Parathyroid adenoma (tissue), 2 donors: Measurements from ENCODE around the gene DDO.
A peak's percentile ranks its signal among the peaks of the same experiment; 100 is the strongest.

Source experiments
- H2AFZ ChIP-seq: fragments of 300-600 bp; sonication (generic); one replicate; pipeline ENCODE4 v1.7.0; 2017; ENCODE audit warnings: antibody characterized with exemption, mild to moderate bottlenecking
- H3K27ac ChIP-seq: fragments of 300-600 bp; sonication (generic); one replicate; pipeline ENCODE4 v1.7.0; 2017
- H3K27me3 ChIP-seq: fragments of 300-600 bp; sonication (generic); one replicate; pipeline ENCODE4 v1.7.0; 2017; ENCODE audit warnings: low read length; ENCODE audit not compliant: control insufficient read depth, insufficient read depth
- H3K36me3 ChIP-seq: fragments of 300-600 bp; sonication (generic); one replicate; pipeline ENCODE4 v1.7.0; 2017; ENCODE audit warnings: low read length; ENCODE audit not compliant: control insufficient read depth, insufficient read depth
- H3K4me1 ChIP-seq: fragments of 300-600 bp; sonication (generic); one replicate; pipeline ENCODE4 v1.7.0; 2017; ENCODE audit warnings: control low read depth
- H3K4me2 ChIP-seq: fragments of 300-600 bp; sonication (generic); one replicate; pipeline ENCODE4 v1.7.0; 2017; ENCODE audit warnings: low read length
- H3K4me3 ChIP-seq: fragments of 300-600 bp; sonication (generic); one replicate; pipeline ENCODE4 v1.7.0; 2017; ENCODE audit warnings: low read depth, low read length
- H3K79me2 ChIP-seq: fragments of 300-600 bp; sonication (generic); one replicate; pipeline ENCODE4 v1.7.0; 2017; ENCODE audit warnings: control low read depth
- H3K9ac ChIP-seq: fragments of 300-600 bp; sonication (generic); one replicate; pipeline ENCODE4 v1.7.0; 2017; ENCODE audit warnings: mild to moderate bottlenecking
- H3K9me3 ChIP-seq: fragments of 300-600 bp; sonication (generic); one replicate; pipeline ENCODE4 v1.7.0; 2017; ENCODE audit warnings: low read length; ENCODE audit not compliant: control insufficient read depth
- CTCF ChIP-seq: fragments of 300-600 bp; sonication (generic); IDR thresholded peaks from one replicate; pipeline ENCODE4 v1.7.0; 2017; ENCODE audit warnings: antibody characterized with exemption, mild to moderate bottlenecking
- donor health status: primary hyperparathyroidism.

Gene DDO

GRCh38 chr6:110422444-110422822 is 7.1 kb upstream of the DDO start:
- Histone ChIP-seq H3K36me3 (no peaks in the 10 kb centered on the region), H3K4me3 (no peak overlapping the region), H3K9ac (no peak overlapping the region), H3K27me3 (no peaks in the 10 kb centered on the region), H2AFZ (no peak overlapping the region), H3K79me2 (no peaks in the 10 kb centered on the region), H3K4me1 (peaks cover 4% of the 10 kb centered on the region), H3K9me3 (no peaks in the 10 kb centered on the region), H3K27ac (no peak overlapping the region), H3K4me2 (no peak overlapping the region)
- TF ChIP-seq CTCF: no peak

DNA sequence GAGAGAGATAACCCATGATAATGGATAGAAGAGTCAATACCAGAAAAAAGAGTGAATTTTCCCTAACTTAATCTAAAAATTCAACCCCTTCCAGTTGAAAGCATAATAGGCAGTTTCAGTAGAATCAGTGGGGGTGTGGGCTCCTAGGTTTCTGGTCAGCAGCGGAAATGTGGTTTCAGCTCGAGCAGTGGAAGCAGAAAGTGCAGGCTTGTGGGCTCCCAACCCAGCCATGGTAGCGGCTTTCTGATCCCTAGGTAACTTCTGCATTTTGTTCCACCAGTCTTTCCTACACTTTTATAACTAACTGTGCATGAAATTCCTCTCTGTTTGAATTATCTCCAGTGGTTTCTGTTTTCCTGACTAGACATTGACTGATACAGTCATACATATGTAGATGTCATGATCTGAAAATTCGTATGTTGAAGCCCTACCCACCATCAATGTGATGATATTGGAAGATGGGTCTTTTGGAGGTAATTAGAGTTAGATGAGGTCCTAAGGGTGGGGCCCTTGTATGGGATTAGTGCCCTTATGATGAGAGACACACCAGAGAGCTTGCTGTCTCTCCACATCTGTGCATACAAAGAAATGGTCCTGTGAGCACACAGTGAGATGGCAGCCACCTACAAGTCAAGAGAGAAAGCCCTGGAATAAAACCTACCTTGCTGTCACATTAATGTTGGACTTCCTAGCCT is 6.5 kb upstream of the DDO start:
- Histone ChIP-seq H3K27ac (no peak overlapping the region), H3K9ac (no peak overlapping the region), H2AFZ (no peak overlapping the region), H3K4me2 (no peak overlapping the region), H3K9me3 (no peaks in the 10 kb centered on the region), H3K79me2 (no peaks in the 10 kb centered on the region), H3K27me3 (no peaks in the 10 kb centered on the region), H3K4me3 (no peak overlapping the region), H3K4me1 (peaks cover 4% of the 10 kb centered on the region), H3K36me3 (no peaks in the 10 kb centered on the region)
- no peak for TF ChIP-seq CTCF

GRCh38 chr6:110419028-110419739 is 3.8 kb upstream of the DDO start:
- H2AFZ ChIP-seq: no peak overlapping the region
- H3K27me3 ChIP-seq: no peaks in the 10 kb centered on the region
- no peak overlapping the region for H3K4me3 ChIP-seq
- no peak overlapping the region for H3K27ac ChIP-seq
- no peak overlapping the region for H3K4me2 ChIP-seq
- H3K36me3 ChIP-seq: no peaks in the 10 kb centered on the region
- no peak for TF ChIP-seq CTCF
- H3K9ac ChIP-seq: no peak overlapping the region
- no peaks in the 10 kb centered on the region for H3K9me3 ChIP-seq
- no peaks in the 10 kb centered on the region for H3K79me2 ChIP-seq
- H3K4me1 ChIP-seq: peaks cover 12% of the 10 kb centered on the region

DNA sequence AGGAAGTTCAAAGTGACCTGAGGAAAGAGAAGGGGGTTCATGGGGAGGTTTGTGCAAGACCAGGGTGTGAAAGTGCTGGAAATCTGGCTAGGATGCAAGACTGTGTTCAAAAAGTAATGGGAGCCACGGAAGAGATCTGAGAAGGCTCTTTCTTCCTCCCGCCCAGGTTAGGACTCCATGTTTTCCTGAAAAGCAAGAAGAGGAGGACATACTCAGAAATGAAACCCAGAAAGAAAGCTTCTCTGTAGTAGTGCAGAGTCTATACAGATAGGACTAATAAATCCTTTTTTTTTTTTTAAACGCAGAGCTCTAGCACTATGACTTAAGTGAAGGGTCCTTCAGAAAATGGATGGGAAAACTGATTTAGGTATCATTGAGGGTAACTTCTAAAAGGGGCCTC is 3.2 kb upstream of the DDO start:
- Histone ChIP-seq H3K9me3 (no peaks in the 10 kb centered on the region), H2AFZ (no peak overlapping the region), H3K4me1 (peaks cover 12% of the 10 kb centered on the region), H3K4me3 (no peak overlapping the region), H3K4me2 (no peak overlapping the region), H3K79me2 (no peaks in the 10 kb centered on the region), H3K9ac (no peak overlapping the region), H3K27me3 (no peaks in the 10 kb centered on the region), H3K36me3 (no peaks in the 10 kb centered on the region), H3K27ac (no peak overlapping the region)
- TF ChIP-seq CTCF: no peak

GRCh38 chr6:110414669-110415068 is 706 bp downstream of the DDO start:
- peak overlapping the region; percentile 78 for H3K27ac ChIP-seq
- no peaks in the 10 kb centered on the region for H3K79me2 ChIP-seq
- H3K36me3 ChIP-seq: no peaks in the 10 kb centered on the region
- no peaks in the 10 kb centered on the region for H3K27me3 ChIP-seq
- no peak for TF ChIP-seq CTCF
- no peak overlapping the region for H3K4me3 ChIP-seq
- H3K9me3 ChIP-seq: no peaks in the 10 kb centered on the region
- peaks cover 10% of the 10 kb centered on the region for H3K4me1 ChIP-seq
- H3K9ac ChIP-seq: no peak overlapping the region
- peak overlapping the region; percentile 88 for H2AFZ ChIP-seq
- H3K4me2 ChIP-seq: no peak overlapping the region
